Natural killer cell treated with Interleukin-12 subunit alpha and Interleukin-12 subunit beta and Interleukin-15 and Interleukin-18, amount 100 ng/mL, for 72 hours (primary cell): Measurements from ENCODE around the gene STC2. TPM values are rescaled to one million over a fixed set of nuclear protein-coding genes. Genes with fewer than 3 reads are reported as not detected.

Source experiments
- ATAC-seq, 2 donors: fragments of 150-1000 bp; cut with Tn5 transposase in 1 of 2; sonication (Bioruptor Pico), chemical (Tn5 transposase) in 1 of 2; 2 replicates each; pipeline ENCODE4 v1.10.0; 2021
- DNase-seq: peaks from one replicate; pipeline ENCODE4 v3.0.0; 2022; ENCODE audit warnings: low spot score
- H3K27ac Mint-ChIP-seq, 2 donors: 1 replicate in 1 of 2; 2 replicates in 1 of 2; pipeline ENCODE4 v1.8.0; 2022; ENCODE audit warnings: mixed read lengths in 2 of 2, mild to moderate bottlenecking in 1 of 2, moderate library complexity in 1 of 2
- H3K27me3 Mint-ChIP-seq, 2 donors: 1 replicate in 1 of 2; 2 replicates in 1 of 2; pipeline ENCODE4 v1.8.0; 2022; ENCODE audit warnings: mixed read lengths in 2 of 2
- H3K36me3 Mint-ChIP-seq: one replicate; pipeline ENCODE4 v1.8.0; 2022; ENCODE audit warnings: mixed read lengths
- H3K4me1 Mint-ChIP-seq, 2 donors: 1 replicate in 1 of 2; 2 replicates in 1 of 2; pipeline ENCODE4 v1.8.0; 2022; ENCODE audit warnings: low read depth in 2 of 2, mixed read lengths in 2 of 2, mild to moderate bottlenecking in 1 of 2
- H3K4me3 Mint-ChIP-seq: one replicate; pipeline ENCODE4 v1.8.0; 2022; ENCODE audit warnings: mixed read lengths
- H3K9me3 Mint-ChIP-seq: 2 replicates; pipeline ENCODE4 v1.8.0; 2022; ENCODE audit warnings: mixed read lengths
- total RNA-seq, 2 donors: library from RNA; stranded (reverse); gene quantifications; one replicate each; pipeline ENCODE4 v1.2.3, GENCODE V29; 2022

Gene STC2
- total RNA-seq, 2 donors from 2014 or later: 0.59 to 0.78 TPM

- DNase-seq (peak; percentile 20), ATAC-seq (no peak)
- H3K9me3 Mint-ChIP-seq: no peaks in the 10 kb centered on the region
- no peaks in the 10 kb centered on the region for H3K36me3 Mint-ChIP-seq
- no peak overlapping the region for H3K27ac Mint-ChIP-seq
- H3K4me1 Mint-ChIP-seq: no peaks in the 10 kb centered on the region
- peaks cover 20% of the 10 kb centered on the region in 2 donors for H3K27me3 Mint-ChIP-seq
- H3K4me3 Mint-ChIP-seq: no peak overlapping the region
Measured at GRCh38 chr5:173301695-173302545, 26.3 kb downstream of the STC2 start.

GRCh38 chr5:173300389-173301047, 27.7 kb downstream of the STC2 start:
- Mint-ChIP-seq H3K27ac (no peak overlapping the region), H3K36me3 (no peaks in the 10 kb centered on the region), H3K4me1 (no peaks in the 10 kb centered on the region), H3K27me3 (peaks cover 14 to 15% of the 10 kb centered on the region in 2 donors), H3K9me3 (no peaks in the 10 kb centered on the region), H3K4me3 (no peak overlapping the region)
- no peak for DNase-seq
- ATAC-seq: no peak

- no peak overlapping the region for H3K4me3 Mint-ChIP-seq
- no peaks in the 10 kb centered on the region for H3K9me3 Mint-ChIP-seq
- DNase-seq (no peak), ATAC-seq (no peak)
- no peaks in the 10 kb centered on the region for H3K4me1 Mint-ChIP-seq
- H3K27ac Mint-ChIP-seq: no peak overlapping the region
- no peaks in the 10 kb centered on the region for H3K36me3 Mint-ChIP-seq
- peaks cover 16 to 17% of the 10 kb centered on the region in 2 donors for H3K27me3 Mint-ChIP-seq
Measured at GRCh38 chr5:173299820-173300219, 28.4 kb downstream of the STC2 start.

- H3K9me3 Mint-ChIP-seq: no peaks in the 10 kb centered on the region
- H3K27me3 Mint-ChIP-seq: peaks cover 22 to 27% of the 10 kb centered on the region in 2 donors
- no peak overlapping the region for H3K27ac Mint-ChIP-seq
- ATAC-seq (no peak), DNase-seq (no peak)
- H3K4me1 Mint-ChIP-seq: peaks cover 6 to 10% of the 10 kb centered on the region in 2 donors
- no peak overlapping the region for H3K4me3 Mint-ChIP-seq
- H3K36me3 Mint-ChIP-seq: no peaks in the 10 kb centered on the region
Measured at GRCh38 chr5:173298213-173298926, 29.8 kb downstream of the STC2 start.

GRCh38 chr5:173297813-173298212, 30.4 kb downstream of the STC2 start:
- Mint-ChIP-seq H3K27me3 (peaks cover 18 to 22% of the 10 kb centered on the region in 2 donors), H3K4me1 (peaks cover 6 to 10% of the 10 kb centered on the region in 2 donors), H3K4me3 (no peak overlapping the region), H3K9me3 (no peaks in the 10 kb centered on the region), H3K36me3 (no peaks in the 10 kb centered on the region), H3K27ac (no peak overlapping the region)
- ATAC-seq (no peak), DNase-seq (no peak)

GRCh38 chr5:173296737-173297676, 31.2 kb downstream of the STC2 start:
- peaks cover 6 to 10% of the 10 kb centered on the region in 2 donors for H3K4me1 Mint-ChIP-seq
- H3K4me3 Mint-ChIP-seq: no peak overlapping the region
- no peak for DNase-seq
- peak in 1 of 2 donors; percentile 21 for ATAC-seq
- peaks cover 18 to 19% of the 10 kb centered on the region in 2 donors for H3K27me3 Mint-ChIP-seq
- no peaks in the 10 kb centered on the region for H3K9me3 Mint-ChIP-seq
- H3K27ac Mint-ChIP-seq: no peak overlapping the region
- H3K36me3 Mint-ChIP-seq: no peaks in the 10 kb centered on the region

- ATAC-seq: no peak
- Mint-ChIP-seq H3K9me3 (no peaks in the 10 kb centered on the region), H3K36me3 (no peaks in the 10 kb centered on the region), H3K4me1 (peaks cover 6 to 10% of the 10 kb centered on the region in 2 donors), H3K4me3 (no peak overlapping the region), H3K27ac (no peak overlapping the region), H3K27me3 (peaks cover 25 to 30% of the 10 kb centered on the region in 2 donors)
- no peak for DNase-seq
Measured at GRCh38 chr5:173295796-173296195, 32.4 kb downstream of the STC2 start.

GRCh38 chr5:173294673-173295320, 33.4 kb downstream of the STC2 start:
- Mint-ChIP-seq H3K4me1 (peaks cover 6 to 10% of the 10 kb centered on the region in 2 donors), H3K4me3 (no peak overlapping the region), H3K36me3 (no peaks in the 10 kb centered on the region), H3K9me3 (no peaks in the 10 kb centered on the region), H3K27ac (no peak overlapping the region), H3K27me3 (peaks cover 30 to 39% of the 10 kb centered on the region in 2 donors)
- ATAC-seq (no peak), DNase-seq (no peak)

- H3K4me3 Mint-ChIP-seq: peak overlapping the region; percentile 25
- peaks cover 6 to 10% of the 10 kb centered on the region in 2 donors for H3K4me1 Mint-ChIP-seq
- ATAC-seq: peak; percentile 46 to 66
- H3K27me3 Mint-ChIP-seq: peaks cover 32 to 43% of the 10 kb centered on the region in 2 donors
- H3K36me3 Mint-ChIP-seq: no peaks in the 10 kb centered on the region
- H3K27ac Mint-ChIP-seq: no peak overlapping the region
- H3K9me3 Mint-ChIP-seq: no peaks in the 10 kb centered on the region
- peak; percentile 66 for DNase-seq
Measured at GRCh38 chr5:173293817-173294672, 34.2 kb downstream of the STC2 start.

- DNase-seq: no peak
- H3K27ac Mint-ChIP-seq: no peak overlapping the region
- peaks cover 44 to 56% of the 10 kb centered on the region in 2 donors for H3K27me3 Mint-ChIP-seq
- H3K9me3 Mint-ChIP-seq: no peaks in the 10 kb centered on the region
- no peak for ATAC-seq
- no peak overlapping the region for H3K4me3 Mint-ChIP-seq
- peaks cover 6 to 10% of the 10 kb centered on the region in 2 donors for H3K4me1 Mint-ChIP-seq
- no peaks in the 10 kb centered on the region for H3K36me3 Mint-ChIP-seq
Measured at GRCh38 chr5:173291722-173292658, 36.2 kb downstream of the STC2 start.

- Mint-ChIP-seq H3K36me3 (no peaks in the 10 kb centered on the region), H3K4me3 (no peak overlapping the region), H3K27me3 (peaks cover 53 to 66% of the 10 kb centered on the region in 2 donors), H3K27ac (no peak overlapping the region), H3K4me1 (peaks cover 6 to 10% of the 10 kb centered on the region in 2 donors), H3K9me3 (no peaks in the 10 kb centered on the region)
- ATAC-seq: no peak
- no peak for DNase-seq
Measured at GRCh38 chr5:173290477-173291131, 37.6 kb downstream of the STC2 start.
